Measurements from ENCODE around the gene CSMD2.

Gene CSMD2

DNA sequence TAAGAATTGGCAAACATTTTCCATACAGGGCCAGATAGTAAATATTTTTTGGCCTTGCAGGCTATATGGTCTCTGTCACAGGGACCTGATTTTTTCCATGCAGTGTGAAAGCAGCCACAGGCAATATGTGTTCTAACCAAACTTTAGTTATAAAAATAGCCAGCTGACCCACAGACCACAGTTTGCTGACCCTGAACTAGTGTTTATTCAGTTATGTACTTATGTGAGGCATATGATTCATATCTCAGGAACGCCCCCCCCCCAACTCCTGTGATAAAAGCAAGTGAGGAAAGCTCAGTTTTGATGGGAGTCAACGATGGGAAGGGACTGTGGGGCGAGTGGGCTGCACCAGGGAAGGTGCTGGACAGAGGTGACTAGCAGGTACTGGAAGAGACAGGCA lies 221.1 kb downstream of the CSMD2 start:
- Histone ChIP-seq H3K36me3 (no peaks in the 10 kb centered on the region), H3K4me1 (ENCODE audit: control insufficient read depth in 1 of 2, insufficient read depth in 1 of 2, low read depth in 1 of 2, low read length in 1 of 2) (no peaks in the 10 kb centered on the region), H3K4me3 (ENCODE audit: low read depth in 1 of 2, low read length in 1 of 2) (no peak overlapping the region), H3K9me3 (no peaks in the 10 kb centered on the region), H3K27me3 (no peaks in the 10 kb centered on the region), H3K27ac (no peak overlapping the region)
- TF ChIP-seq, protein P1, sequence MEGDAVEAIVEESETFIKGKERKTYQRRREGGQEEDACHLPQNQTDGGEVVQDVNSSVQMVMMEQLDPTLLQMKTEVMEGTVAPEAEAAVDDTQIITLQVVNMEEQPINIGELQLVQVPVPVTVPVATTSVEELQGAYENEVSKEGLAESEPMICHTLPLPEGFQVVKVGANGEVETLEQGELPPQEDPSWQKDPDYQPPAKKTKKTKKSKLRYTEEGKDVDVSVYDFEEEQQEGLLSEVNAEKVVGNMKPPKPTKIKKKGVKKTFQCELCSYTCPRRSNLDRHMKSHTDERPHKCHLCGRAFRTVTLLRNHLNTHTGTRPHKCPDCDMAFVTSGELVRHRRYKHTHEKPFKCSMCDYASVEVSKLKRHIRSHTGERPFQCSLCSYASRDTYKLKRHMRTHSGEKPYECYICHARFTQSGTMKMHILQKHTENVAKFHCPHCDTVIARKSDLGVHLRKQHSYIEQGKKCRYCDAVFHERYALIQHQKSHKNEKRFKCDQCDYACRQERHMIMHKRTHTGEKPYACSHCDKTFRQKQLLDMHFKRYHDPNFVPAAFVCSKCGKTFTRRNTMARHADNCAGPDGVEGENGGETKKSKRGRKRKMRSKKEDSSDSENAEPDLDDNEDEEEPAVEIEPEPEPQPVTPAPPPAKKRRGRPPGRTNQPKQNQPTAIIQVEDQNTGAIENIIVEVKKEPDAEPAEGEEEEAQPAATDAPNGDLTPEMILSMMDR (IDR thresholded peaks at IDR 0.05): no peak

DNA sequence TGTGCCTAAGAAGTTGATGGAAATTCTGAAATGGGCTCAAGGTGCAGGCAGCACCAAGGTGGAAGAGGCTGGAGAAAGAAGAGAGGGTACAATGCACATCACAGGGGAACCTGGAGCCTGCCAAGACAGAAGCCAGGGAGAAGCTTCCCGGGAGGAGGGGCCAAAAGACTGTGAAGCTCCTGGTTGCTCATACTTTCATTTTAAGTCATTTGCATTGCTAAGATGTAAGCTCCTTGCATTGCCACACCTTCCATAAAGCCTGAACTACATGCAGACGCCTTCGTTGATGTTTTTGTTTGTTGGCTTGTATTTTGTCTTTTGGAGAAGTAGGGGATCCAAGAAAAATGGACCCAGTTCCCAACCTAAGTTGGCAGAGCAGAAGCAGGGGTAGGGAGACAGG lies 232.2 kb downstream of the CSMD2 start:
- TF ChIP-seq, protein P1 (IDR thresholded peaks at IDR 0.05): no peak
- H3K4me1 ChIP-seq (ENCODE audit: control insufficient read depth in 1 of 2, insufficient read depth in 1 of 2, low read depth in 1 of 2, low read length in 1 of 2): no peaks in the 10 kb centered on the region
- no peaks in the 10 kb centered on the region for H3K9me3 ChIP-seq
- no peaks in the 10 kb centered on the region for H3K36me3 ChIP-seq
- H3K27ac ChIP-seq: no peak overlapping the region
- no peak overlapping the region for H3K4me3 ChIP-seq (ENCODE audit: low read depth in 1 of 2, low read length in 1 of 2)
- no peaks in the 10 kb centered on the region for H3K27me3 ChIP-seq

DNA sequence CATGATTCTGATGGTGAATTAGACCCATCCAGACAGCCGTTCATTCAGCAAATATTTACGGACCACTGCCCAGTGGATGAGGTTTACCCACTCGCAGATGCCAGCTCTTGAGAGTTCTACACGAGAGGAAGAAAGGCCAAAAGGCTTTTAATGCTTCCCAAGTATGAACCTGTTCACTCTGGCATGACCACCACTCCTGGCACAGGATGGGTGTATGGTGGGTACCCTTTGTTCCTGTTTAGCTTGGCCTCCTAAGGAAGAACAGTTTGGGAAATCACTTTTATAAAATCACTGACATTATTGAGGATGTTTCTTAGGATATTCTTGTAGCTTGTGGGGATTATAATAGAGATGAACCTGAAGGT lies 233.9 kb downstream of the CSMD2 start:
- H3K9me3 ChIP-seq: no peaks in the 10 kb centered on the region
- no peak overlapping the region for H3K27ac ChIP-seq
- H3K27me3 ChIP-seq: no peaks in the 10 kb centered on the region
- H3K4me3 ChIP-seq (ENCODE audit: low read depth in 1 of 2, low read length in 1 of 2): no peak overlapping the region
- H3K4me1 ChIP-seq (ENCODE audit: control insufficient read depth in 1 of 2, insufficient read depth in 1 of 2, low read depth in 1 of 2, low read length in 1 of 2): no peaks in the 10 kb centered on the region
- TF ChIP-seq, protein P1 (IDR thresholded peaks at IDR 0.05): no peak
- no peaks in the 10 kb centered on the region for H3K36me3 ChIP-seq

DNA sequence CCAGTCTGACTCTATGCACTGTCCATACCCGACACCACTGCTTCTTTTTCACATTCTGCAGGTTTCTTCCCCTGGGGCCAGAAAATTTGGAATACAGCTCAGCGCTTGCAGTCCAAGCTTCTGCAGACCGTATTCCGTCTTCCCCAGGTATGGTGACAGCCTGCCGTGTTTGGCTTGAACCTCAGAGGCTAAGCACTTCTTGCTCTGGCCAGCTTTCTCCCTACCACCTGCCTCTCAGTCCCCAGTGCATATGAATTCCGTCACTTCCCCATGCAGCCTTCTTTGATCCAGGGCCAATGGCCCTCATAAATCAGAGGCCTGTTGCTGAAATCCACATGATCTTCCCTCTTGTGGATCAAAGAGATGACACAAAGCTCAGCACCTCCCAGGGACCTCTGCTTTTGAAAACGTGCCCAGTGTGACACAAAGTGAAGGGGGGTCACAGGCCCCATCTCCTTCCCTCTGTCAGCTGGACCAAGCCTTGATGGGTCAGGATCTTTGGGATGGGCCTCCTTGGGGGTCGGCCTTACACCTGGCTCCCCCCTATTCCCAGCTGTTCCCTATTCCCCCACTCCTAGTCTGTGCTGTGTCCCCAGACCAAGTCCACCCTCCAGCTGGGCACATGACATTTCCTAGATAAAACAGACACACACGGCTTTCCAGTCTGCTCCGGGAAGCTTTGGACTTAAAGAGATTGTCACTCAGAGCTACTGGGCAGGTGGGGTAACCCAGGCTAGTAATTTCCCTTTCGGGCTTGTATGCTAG lies 234.5 kb downstream of the CSMD2 start:
- H3K27me3 ChIP-seq: no peaks in the 10 kb centered on the region
- no peak overlapping the region for H3K27ac ChIP-seq
- no peaks in the 10 kb centered on the region for H3K4me1 ChIP-seq (ENCODE audit: control insufficient read depth in 1 of 2, insufficient read depth in 1 of 2, low read depth in 1 of 2, low read length in 1 of 2)
- TF ChIP-seq, protein P1 (IDR thresholded peaks at IDR 0.05): no peak
- no peaks in the 10 kb centered on the region for H3K9me3 ChIP-seq
- H3K36me3 ChIP-seq: no peaks in the 10 kb centered on the region
- no peak overlapping the region for H3K4me3 ChIP-seq (ENCODE audit: low read depth in 1 of 2, low read length in 1 of 2)

DNA sequence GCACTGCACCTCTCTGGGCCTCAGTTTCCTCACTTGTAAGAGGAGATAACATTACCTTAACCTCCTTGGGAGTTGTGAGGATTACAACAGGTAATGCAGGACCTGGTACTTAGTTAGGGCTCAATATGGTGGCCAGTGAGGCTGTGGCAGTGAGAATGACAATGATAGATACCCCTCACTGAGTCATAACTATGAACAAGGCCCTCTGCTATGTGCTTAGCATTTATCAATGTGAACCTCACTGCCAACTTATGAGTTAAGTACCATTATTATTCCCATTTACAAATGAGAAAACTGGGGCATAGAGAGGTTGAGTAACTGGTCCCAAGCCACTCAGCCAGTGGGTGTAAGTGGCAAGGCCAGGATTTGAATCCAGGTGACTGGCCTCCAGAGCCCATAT lies 236.8 kb downstream of the CSMD2 start:
- Histone ChIP-seq H3K27ac (no peak overlapping the region), H3K9me3 (no peaks in the 10 kb centered on the region), H3K36me3 (no peaks in the 10 kb centered on the region), H3K4me3 (ENCODE audit: low read depth in 1 of 2, low read length in 1 of 2) (no peak overlapping the region), H3K4me1 (ENCODE audit: control insufficient read depth in 1 of 2, insufficient read depth in 1 of 2, low read depth in 1 of 2, low read length in 1 of 2) (no peaks in the 10 kb centered on the region), H3K27me3 (no peaks in the 10 kb centered on the region)
- TF ChIP-seq, protein P1 (IDR thresholded peaks at IDR 0.05): no peak

Data from neutrophil (primary cell).